Keratinocyte (primary cell): ENCODE results near the gene INHBC. TPM values are rescaled to one million over a fixed set of nuclear protein-coding genes. Genes with fewer than 3 reads are reported as not detected.

Experiments
- DNase-seq: peaks from one replicate; pipeline ENCODE4 v3.0.0-alpha.2; 2011; ENCODE audit warnings: low read depth, missing footprints, low spot score
- FAIRE-seq: peaks from 2 replicates; lab custom pipeline; 2011; peaks lifted over from hg19 to GRCh38; lab: Jason Lieb, UNC
- H2AFZ ChIP-seq: 2 replicates; pipeline ENCODE4 v1.6.0; 2012; ENCODE audit warnings: low read length, control low read depth, inconsistent platforms; ENCODE audit not compliant: control insufficient read depth
- H3K27ac ChIP-seq: 2 replicates; pipeline ENCODE4 v1.5.1; 2011; ENCODE audit warnings: low read length; ENCODE audit not compliant: control insufficient read depth, insufficient read depth
- H3K27me3 ChIP-seq: 3 replicates; pipeline ENCODE4 v1.6.0; 2011; ENCODE audit warnings: low read length; ENCODE audit not compliant: control insufficient read depth, insufficient read depth; ENCODE audit errors: extremely low read depth
- H3K36me3 ChIP-seq, 2 experiments: 2 replicates in 1 of 2; 3 replicates in 1 of 2; pipeline ENCODE4 v1.5.1; 2011; ENCODE audit warnings: low read length in 2 of 2, mild to moderate bottlenecking in 1 of 2; ENCODE audit not compliant: control insufficient read depth in 2 of 2, insufficient read depth in 2 of 2; ENCODE audit errors: extremely low read depth in 1 of 2
- H3K4me1 ChIP-seq: 3 replicates; pipeline ENCODE4 v1.5.1; 2011; ENCODE audit warnings: low read length; ENCODE audit not compliant: control insufficient read depth, insufficient read depth; ENCODE audit errors: extremely low read depth
- H3K4me2 ChIP-seq: 3 replicates; pipeline ENCODE4 v1.6.0; 2011; ENCODE audit warnings: low read depth, low read length; ENCODE audit not compliant: control insufficient read depth, insufficient read depth; ENCODE audit errors: extremely low read depth
- H3K4me3 ChIP-seq, 3 experiments: fragments of 200-600 bp in 1 of 3; sonication (generic) in 1 of 3; 2 replicates in 2 of 3; 3 replicates in 1 of 3; pipeline ENCODE4 v1.5.1; 2011 to 2016; ENCODE audit warnings: low read length in 3 of 3, mild to moderate bottlenecking in 3 of 3, control low read depth in 2 of 3, inconsistent platforms in 1 of 3, low read depth in 1 of 3, mixed read lengths in 1 of 3, mixed run types in 1 of 3, moderate library complexity in 1 of 3; ENCODE audit not compliant: control insufficient read depth in 2 of 3, insufficient read depth in 2 of 3; ENCODE audit errors: extremely low read depth in 1 of 3
- H3K79me2 ChIP-seq: 2 replicates; pipeline ENCODE4 v1.6.0; 2012; ENCODE audit warnings: low read length; ENCODE audit not compliant: control insufficient read depth, insufficient read depth
- H3K9ac ChIP-seq: 3 replicates; pipeline ENCODE4 v1.6.0; 2011; ENCODE audit warnings: low read length; ENCODE audit not compliant: control insufficient read depth, insufficient read depth; ENCODE audit errors: extremely low read depth
- H3K9me1 ChIP-seq: 3 replicates; pipeline ENCODE4 v1.6.0; 2011; ENCODE audit warnings: low read length; ENCODE audit not compliant: control insufficient read depth, insufficient read depth; ENCODE audit errors: extremely low read depth
- H3K9me3 ChIP-seq: 2 replicates; pipeline ENCODE4 v1.5.1; 2012; ENCODE audit warnings: low read depth, low read length; ENCODE audit not compliant: control insufficient read depth
- H4K20me1 ChIP-seq: 3 replicates; pipeline ENCODE4 v1.6.0; 2011; ENCODE audit warnings: low read length; ENCODE audit not compliant: control insufficient read depth, insufficient read depth; ENCODE audit errors: extremely low read depth
- CTCF ChIP-seq, 3 experiments: IDR thresholded peaks in 1 of 3; conservative IDR thresholded peaks in 1 of 3; optimal IDR thresholded peaks in 1 of 3; 2 replicates in 2 of 3; 3 replicates in 1 of 3; pipeline versions ENCODE3 to v1.5.1; 2011; ENCODE audit warnings: low read length in 3 of 3, mild to moderate bottlenecking in 3 of 3, moderate library complexity in 2 of 3, control low read depth in 1 of 3, inconsistent platforms in 1 of 3; ENCODE audit not compliant: insufficient read depth in 2 of 3; ENCODE audit errors: extremely low read depth in 1 of 3
- EZH2 ChIP-seq: IDR thresholded peaks from one replicate; pipeline ENCODE4 v1.6.1; 2012; ENCODE audit warnings: inconsistent platforms, mild to moderate bottlenecking, low read length, moderate library complexity
- dilution Hi-C: fragments of 300-500 bp; cut with MboI; formaldehyde crosslinking; loops from one replicate; pipeline ENCODE4 v1.7.0; 2020; ENCODE audit warnings: low sequenced_read_pairs; ENCODE audit not compliant: extremely low pct_ligation_motif_present
- polyA plus RNA-seq, 5 experiments: library from polyadenylated mRNA; depleted of rRNA in 3 of 5; stranded (reverse) in 3 of 5; stranded (forward) in 1 of 5; unstranded in 1 of 5; fragments of >200 nt; gene quantifications; 1 replicate in 1 of 5; 2 replicates in 3 of 5; 3 replicates in 1 of 5; pipeline versions ENCODE4 v1.2.1 to v1.2.3, GENCODE V29; 2011 to 2012; ENCODE audit warnings: missing spikeins in 2 of 5, low read depth in 1 of 5, low replicate concordance in 1 of 5

The INHBC gene
- polyA plus RNA-seq, 1 donor (not counting 4 experiments of a cell fraction or from before 2014, with no cell fraction given): 0.04 TPM

- dilution Hi-C loops: no loop called here
- FAIRE-seq (no peak), DNase-seq (no peak)
- no peaks in the 10 kb centered on the region for H3K9me1 ChIP-seq
- H3K79me2 ChIP-seq: peaks cover 6% of the 10 kb centered on the region
- H3K9ac ChIP-seq: no peak overlapping the region
- H3K36me3 ChIP-seq: no peaks in the 10 kb centered on the region
- no peaks in the 10 kb centered on the region for H4K20me1 ChIP-seq
- H3K27ac ChIP-seq: no peak overlapping the region
- H3K4me3 ChIP-seq: no peak overlapping the region
- no peak overlapping the region for H2AFZ ChIP-seq
- no peaks in the 10 kb centered on the region for H3K9me3 ChIP-seq
- H3K27me3 ChIP-seq: peaks cover 13% of the 10 kb centered on the region
- no peaks in the 10 kb centered on the region for H3K4me1 ChIP-seq
- no peak for TF ChIP-seq EZH2
- no peak for TF ChIP-seq CTCF (optimal IDR thresholded peaks at IDR 0.05 in 1 of 3, IDR thresholded peaks at IDR 0.05 in 1 of 3, conservative IDR thresholded peaks at IDR 0.05 in 1 of 3; ENCODE audit: extremely low read depth in 1 of 3, insufficient read depth in 2 of 3, low read length in 3 of 3)
- H3K4me2 ChIP-seq: no peak overlapping the region
Observed at GRCh38 chr12:57483466-57483865, 48.9 kb downstream of the INHBC start.

- no peak overlapping the region for H3K4me2 ChIP-seq
- dilution Hi-C loops: no loop called here
- H3K36me3 ChIP-seq: peaks cover 13% of the 10 kb centered on the region in 2 experiments
- H3K27me3 ChIP-seq: peaks cover 5% of the 10 kb centered on the region
- FAIRE-seq (no peak), DNase-seq (no peak)
- no peaks in the 10 kb centered on the region for H3K9me1 ChIP-seq
- H3K4me3 ChIP-seq: no peak overlapping the region
- no peak overlapping the region for H3K9ac ChIP-seq
- no peak overlapping the region for H3K27ac ChIP-seq
- peaks cover 9% of the 10 kb centered on the region for H3K4me1 ChIP-seq
- no peak overlapping the region for H2AFZ ChIP-seq
- TF ChIP-seq EZH2 (no peak), CTCF (optimal IDR thresholded peaks at IDR 0.05 in 1 of 3, IDR thresholded peaks at IDR 0.05 in 1 of 3, conservative IDR thresholded peaks at IDR 0.05 in 1 of 3; ENCODE audit: extremely low read depth in 1 of 3, insufficient read depth in 2 of 3, low read length in 3 of 3) (no peak)
- peaks cover 26% of the 10 kb centered on the region for H3K79me2 ChIP-seq
- H4K20me1 ChIP-seq: no peaks in the 10 kb centered on the region
- no peaks in the 10 kb centered on the region for H3K9me3 ChIP-seq
Observed at GRCh38 chr12:57485695-57486094, 51.1 kb downstream of the INHBC start.
